Neural progenitor cell (in vitro differentiated cells): Measurements from ENCODE around the gene ATP8B2. TPM values are rescaled to one million over a fixed set of nuclear protein-coding genes. Genes with fewer than 3 reads are reported as not detected.

Experiments used
- DNase-seq: peaks from one replicate; pipeline ENCODE4 v3.0.0-alpha.2; 2016; ENCODE audit warnings: low spot score
- H2AFZ ChIP-seq: fragments of 200-600 bp; sonication (generic); replicated peaks from 2 replicates; pipeline ENCODE4 v1.6.1; 2016; ENCODE audit warnings: antibody characterized with exemption
- H3F3A ChIP-seq: fragments of 200-600 bp; sonication (generic); 2 replicates; pipeline ENCODE4 v1.6.1; 2016; ENCODE audit warnings: antibody characterized with exemption, low read depth
- H3K27ac ChIP-seq: fragments of 200-600 bp; sonication (generic); 2 replicates; pipeline ENCODE4 v1.5.1; 2016; ENCODE audit warnings: mild to moderate bottlenecking
- H3K27me3 ChIP-seq: fragments of 200-600 bp; sonication (generic); 2 replicates; pipeline ENCODE4 v1.6.1; 2016; ENCODE audit warnings: mild to moderate bottlenecking, moderate library complexity
- H3K36me3 ChIP-seq: fragments of 200-600 bp; sonication (generic); 2 replicates; pipeline ENCODE4 v1.5.1; 2016
- H3K4me1 ChIP-seq: fragments of 200-600 bp; sonication (generic); 2 replicates; pipeline ENCODE4 v1.6.1; 2016; ENCODE audit warnings: mixed run types
- H3K4me2 ChIP-seq: fragments of 200-600 bp; sonication (generic); 2 replicates; pipeline ENCODE4 v1.6.1; 2016
- H3K4me3 ChIP-seq: fragments of 200-600 bp; sonication (generic); 2 replicates; pipeline ENCODE4 v1.5.1; 2016
- H3K79me2 ChIP-seq: fragments of 200-600 bp; sonication (generic); 2 replicates; pipeline ENCODE4 v1.6.1; 2016; ENCODE audit warnings: low read depth
- H3K9ac ChIP-seq: fragments of 200-600 bp; sonication (generic); 2 replicates; pipeline ENCODE4 v1.6.1; 2016
- H3K9me3 ChIP-seq: fragments of 200-600 bp; sonication (generic); 2 replicates; pipeline ENCODE4 v1.5.1; 2016; ENCODE audit warnings: low read depth
- H4K20me1 ChIP-seq: fragments of 200-600 bp; sonication (generic); 2 replicates; pipeline ENCODE4 v1.6.1; 2016; ENCODE audit warnings: low read depth
- H3K27ac Mint-ChIP-seq: 3 replicates; pipeline ENCODE4 v1.8.0; 2021; ENCODE audit warnings: mixed read lengths
- H3K27me3 Mint-ChIP-seq: 2 replicates; pipeline ENCODE4 v1.8.0; 2022; ENCODE audit warnings: low read depth, mild to moderate bottlenecking, inconsistent platforms, moderate library complexity, mixed read lengths; ENCODE audit not compliant: insufficient read depth
- H3K36me3 Mint-ChIP-seq: 3 replicates; pipeline ENCODE4 v1.8.0; 2021; ENCODE audit warnings: mixed read lengths
- H3K4me1 Mint-ChIP-seq: 3 replicates; pipeline ENCODE4 v1.8.0; 2021; ENCODE audit warnings: mixed read lengths
- H3K4me3 Mint-ChIP-seq: 3 replicates; pipeline ENCODE4 v1.8.0; 2021; ENCODE audit warnings: mild to moderate bottlenecking, moderate library complexity, mixed read lengths
- H3K9me3 Mint-ChIP-seq: 3 replicates; pipeline ENCODE4 v1.8.0; 2020; ENCODE audit warnings: mixed read lengths
- CTCF ChIP-seq: fragments of 200-600 bp; sonication (generic); IDR thresholded peaks from 2 replicates; pipeline ENCODE4 v1.5.1; 2017; ENCODE audit warnings: antibody characterized with exemption, mild to moderate bottlenecking
- EZH2 ChIP-seq: fragments of 200-600 bp; sonication (generic); IDR thresholded peaks from 2 replicates; pipeline ENCODE4 v1.6.1; 2017; ENCODE audit warnings: antibody characterized with exemption, mild to moderate bottlenecking, moderate library complexity
- EZH2phosphoT487 ChIP-seq: fragments of 200-600 bp; sonication (generic); IDR thresholded peaks from 2 replicates; pipeline ENCODE4 v1.6.1; 2017; ENCODE audit warnings: antibody characterized with exemption
- total RNA-seq: library from RNA; depleted of rRNA; stranded (reverse); fragments of >200 nt; gene quantifications from 2 replicates; pipeline ENCODE4 v1.2.3, GENCODE V29; 2015; ENCODE audit warnings: low replicate concordance

Gene ATP8B2
- total RNA-seq, 1 donor from 2014 or later: 41.6 TPM

- Histone ChIP-seq H3K27me3 (peaks cover 28% of the 10 kb centered on the region), H3K4me1 (peaks cover 5% of the 10 kb centered on the region), H2AFZ (no peak overlapping the region), H3K36me3 (no peaks in the 10 kb centered on the region), H3K9ac (no peak overlapping the region), H3K4me3 (no peak overlapping the region), H3F3A (peaks cover 13% of the 10 kb centered on the region), H4K20me1 (peaks cover 7% of the 10 kb centered on the region), H3K9me3 (no peaks in the 10 kb centered on the region), H3K4me2 (no peak overlapping the region), H3K79me2 (no peaks in the 10 kb centered on the region), H3K27ac (no peak overlapping the region)
- Mint-ChIP-seq H3K27ac (no peak overlapping the region), H3K9me3 (no peaks in the 10 kb centered on the region), H3K36me3 (peaks cover 16% of the 10 kb centered on the region), H3K4me1 (peaks cover 27% of the 10 kb centered on the region), H3K27me3 (no peaks in the 10 kb centered on the region), H3K4me3 (no peak overlapping the region)
- no peak for TF ChIP-seq EZH2
- no peak for TF ChIP-seq CTCF
- no peak for TF ChIP-seq EZH2phosphoT487
- no peak for DNase-seq
Measured at GRCh38 chr1:154350383-154350782, 25.1 kb downstream of the ATP8B2 start.

GRCh38 chr1:154351363-154352068 is 26.2 kb downstream of the ATP8B2 start:
- Mint-ChIP-seq H3K36me3 (peaks cover 12% of the 10 kb centered on the region), H3K27ac (no peak overlapping the region), H3K27me3 (no peaks in the 10 kb centered on the region), H3K4me3 (peak overlapping the region; percentile 15), H3K4me1 (peaks cover 27% of the 10 kb centered on the region), H3K9me3 (no peaks in the 10 kb centered on the region)
- Histone ChIP-seq H3K36me3 (no peaks in the 10 kb centered on the region), H3K9ac (no peak overlapping the region), H3K27me3 (peaks cover 28% of the 10 kb centered on the region), H3K27ac (no peak overlapping the region), H2AFZ (no peak overlapping the region), H4K20me1 (peaks cover 4% of the 10 kb centered on the region), H3K4me2 (no peak overlapping the region), H3K79me2 (no peaks in the 10 kb centered on the region), H3F3A (peaks cover 13% of the 10 kb centered on the region), H3K4me3 (no peak overlapping the region), H3K9me3 (no peaks in the 10 kb centered on the region), H3K4me1 (peaks cover 5% of the 10 kb centered on the region)
- DNase-seq: no peak
- TF ChIP-seq EZH2phosphoT487 (no peak), EZH2 (no peak), CTCF (no peak)

- peaks cover 5% of the 10 kb centered on the region for H3K4me1 ChIP-seq
- peak overlapping the region; percentile 48 for H3K4me3 ChIP-seq
- peaks cover 13% of the 10 kb centered on the region for H3F3A ChIP-seq
- peaks cover 28% of the 10 kb centered on the region for H3K27me3 ChIP-seq
- Mint-ChIP-seq H3K9me3 (no peaks in the 10 kb centered on the region), H3K27me3 (no peaks in the 10 kb centered on the region), H3K4me1 (peaks cover 27% of the 10 kb centered on the region), H3K27ac (no peak overlapping the region), H3K4me3 (peak overlapping the region; percentile 83), H3K36me3 (peaks cover 8% of the 10 kb centered on the region)
- peak overlapping the region; percentile 89 for H3K4me2 ChIP-seq
- TF ChIP-seq EZH2 (no peak), EZH2phosphoT487 (no peak), CTCF (no peak)
- no peaks in the 10 kb centered on the region for H3K36me3 ChIP-seq
- H3K9me3 ChIP-seq: no peaks in the 10 kb centered on the region
- no peak overlapping the region for H3K27ac ChIP-seq
- H4K20me1 ChIP-seq: peaks cover 4% of the 10 kb centered on the region
- peak overlapping the region; percentile 96 for H2AFZ ChIP-seq
- no peaks in the 10 kb centered on the region for H3K79me2 ChIP-seq
- no peak overlapping the region for H3K9ac ChIP-seq
- DNase-seq: peak; percentile 24
Measured at GRCh38 chr1:154352245-154352580, 26.9 kb downstream of the ATP8B2 start.
